Small intestine (tissue), 7 donors: ENCODE measurements around the gene LRRC55. TPM values are rescaled to one million over a fixed set of nuclear protein-coding genes. Genes with fewer than 3 reads are reported as not detected.

Source experiments
- DNase-seq, 2 donors: peaks; one replicate each; pipeline versions ENCODE4 v3.0.0 to v3.0.0-alpha.2; 2013
- FAIRE-seq: peaks from 2 replicates; lab custom pipeline; 2012; peaks lifted over from hg19 to GRCh38; lab: Jason Lieb, UNC
- H3K27ac ChIP-seq, 3 donors: one replicate each; pipeline ENCODE4 v1.5.1; 2013; ENCODE audit warnings: low read length in 2 of 3, mild to moderate bottlenecking in 2 of 3, control low read depth in 1 of 3, inconsistent platforms in 1 of 3, low read depth in 1 of 3, moderate library complexity in 1 of 3
- H3K27me3 ChIP-seq, 3 donors: one replicate each; pipeline ENCODE4 v1.6.1; 2013; ENCODE audit warnings: low read length in 3 of 3, inconsistent platforms in 1 of 3; ENCODE audit not compliant: control insufficient read depth in 3 of 3, insufficient read depth in 3 of 3
- H3K36me3 ChIP-seq, 3 donors: one replicate each; pipeline ENCODE4 v1.6.1; 2013; ENCODE audit warnings: low read length in 3 of 3, inconsistent platforms in 1 of 3, low read depth in 1 of 3, mild to moderate bottlenecking in 1 of 3, moderate library complexity in 1 of 3; ENCODE audit not compliant: control insufficient read depth in 3 of 3, insufficient read depth in 2 of 3
- H3K4me1 ChIP-seq, 3 donors: one replicate each; pipeline ENCODE4 v1.6.1; 2013; ENCODE audit warnings: low read length in 2 of 3, inconsistent platforms in 1 of 3, low read depth in 1 of 3, mild to moderate bottlenecking in 1 of 3, moderate library complexity in 1 of 3; ENCODE audit not compliant: control insufficient read depth in 3 of 3, insufficient read depth in 2 of 3
- H3K4me3 ChIP-seq, 3 donors: one replicate each; pipeline ENCODE4 v1.5.1; 2013; ENCODE audit warnings: low read length in 3 of 3, control low read depth in 1 of 3, inconsistent platforms in 1 of 3, low read depth in 1 of 3, mild to moderate bottlenecking in 1 of 3, moderate library complexity in 1 of 3
- H3K9me3 ChIP-seq, 2 donors: one replicate each; pipeline ENCODE4 v1.6.1; 2013; ENCODE audit warnings: low read depth in 1 of 2, low read length in 1 of 2; ENCODE audit not compliant: control insufficient read depth in 2 of 2, insufficient read depth in 1 of 2
- WGBS, 3 donors: extraction: QIAGEN DNeasy Blood & Tissue Kit; methylation state at CpG; one replicate each; pipeline ENCODE4 v1.1.7; 2013; 5-methylcytosine and 5-hydroxymethylcytosine counted together
- polyA plus RNA-seq, 4 donors: library from polyadenylated mRNA; stranded (reverse) in 3 of 4; unstranded in 1 of 4; fragments of 200-250 nt in 3 of 4; fragments of 120-200 nt in 1 of 4; gene quantifications; one replicate each; pipeline versions ENCODE4 v1.2.1 to v1.2.3, GENCODE V29; 2013
- donor health status: healthy with polysubstance abuse.
- donor health status: control.
- donor health status: control.
- donor health status: Bipolar disorder and iron deficiency.
- donor health status: healthy.

LRRC55 gene
- polyA plus RNA-seq, 4 donors = 0.44 to 1.6 TPM; not detected in 2

DNA sequence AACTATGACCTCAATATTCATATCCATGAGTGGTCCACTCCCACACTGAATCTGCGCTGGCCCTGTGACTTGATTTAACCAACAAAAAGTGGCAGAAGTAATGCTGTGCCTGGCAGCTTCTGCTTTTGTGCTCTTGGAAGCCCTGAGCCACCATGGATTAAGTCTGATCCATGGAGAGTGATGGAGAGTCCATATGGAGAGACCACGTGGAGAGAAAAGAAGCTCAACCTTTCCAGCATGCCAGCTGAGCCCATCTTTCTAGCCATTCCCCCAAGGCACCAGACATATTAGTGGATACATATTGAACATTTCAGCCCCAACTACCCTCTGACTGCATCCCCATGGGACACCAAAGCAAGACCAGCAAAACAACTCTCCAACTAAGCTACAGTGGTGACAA is 16.0 kb downstream of the LRRC55 start:
- FAIRE-seq (no peak), DNase-seq (no peak)
- H3K27me3 ChIP-seq = no peaks in the 10 kb centered on the region
- H3K4me1 ChIP-seq = peaks cover 0 to 2% (median 0%) of the 10 kb centered on the region in 3 donors
- H3K27ac ChIP-seq = no peak overlapping the region
- no peaks in the 10 kb centered on the region for H3K9me3 ChIP-seq
- H3K4me3 ChIP-seq = no peak overlapping the region
- 59 to 79% (median 73%) methylated on average over 2 of the region's 2 CpGs for WGBS, 3 donors
- H3K36me3 ChIP-seq = no peaks in the 10 kb centered on the region

DNA sequence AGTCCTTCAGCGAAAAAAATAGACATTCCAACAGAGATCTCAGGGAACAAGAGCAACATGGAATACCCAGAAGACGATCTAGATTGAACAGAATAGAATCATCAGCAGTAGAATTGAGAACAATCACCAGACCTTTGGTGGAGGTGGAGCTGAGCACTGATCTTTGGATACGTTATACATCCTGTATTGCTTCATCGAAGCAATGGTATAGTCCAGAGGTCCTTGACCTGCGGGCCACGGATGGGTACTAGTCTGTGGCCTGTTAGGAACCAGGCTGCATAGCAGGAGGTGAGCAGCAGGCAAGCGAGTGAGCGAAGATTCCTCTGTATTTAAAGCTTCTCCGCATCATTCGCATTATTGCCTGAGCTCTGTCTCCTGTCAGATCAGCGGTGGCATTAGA is 17.6 kb downstream of the LRRC55 start:
- no peak for FAIRE-seq

DNA sequence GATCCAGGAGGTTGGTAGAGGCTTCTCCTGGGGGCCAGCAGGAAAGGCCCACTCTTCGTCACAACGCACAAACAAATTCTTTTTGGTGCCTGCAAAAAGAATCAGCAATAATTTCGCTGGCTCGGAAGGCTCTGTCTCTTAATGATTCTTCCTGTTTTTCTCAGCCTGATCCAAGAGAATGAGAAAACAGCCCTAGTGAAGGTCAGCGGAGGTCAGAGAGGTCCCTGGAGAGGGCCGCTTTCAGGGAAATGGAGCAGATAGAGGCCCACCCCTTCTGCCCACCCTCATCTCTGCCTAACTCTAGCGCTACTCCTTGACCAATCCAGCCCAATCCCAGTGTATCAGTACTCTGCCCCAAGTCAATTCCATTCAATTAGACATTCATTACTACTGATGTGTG is 19.2 kb downstream of the LRRC55 start:
- H3K4me1 ChIP-seq = peaks cover 0 to 2% (median 0%) of the 10 kb centered on the region in 3 donors
- no peaks in the 10 kb centered on the region for H3K36me3 ChIP-seq
- DNase-seq (no peak), FAIRE-seq (no peak)
- H3K4me3 ChIP-seq = no peak overlapping the region
- 56 to 73% (median 58%) methylated on average over 7 of the region's 7 CpGs for WGBS, 3 donors
- H3K27me3 ChIP-seq = no peaks in the 10 kb centered on the region
- no peak overlapping the region for H3K27ac ChIP-seq
- H3K9me3 ChIP-seq = no peaks in the 10 kb centered on the region

More for the DNA sequence above, 17.6 kb downstream of the LRRC55 start:
- H3K9me3 ChIP-seq = no peaks in the 10 kb centered on the region
- no peak overlapping the region for H3K27ac ChIP-seq
- H3K4me3 ChIP-seq = no peak overlapping the region
- DNase-seq = no peak
- H3K4me1 ChIP-seq = peaks cover 0 to 2% (median 0%) of the 10 kb centered on the region in 3 donors
- WGBS, 3 donors = 84 to 94% (median 88%) methylated on average over 11 of the region's 11 CpGs
- no peaks in the 10 kb centered on the region for H3K36me3 ChIP-seq
- no peaks in the 10 kb centered on the region for H3K27me3 ChIP-seq

DNA sequence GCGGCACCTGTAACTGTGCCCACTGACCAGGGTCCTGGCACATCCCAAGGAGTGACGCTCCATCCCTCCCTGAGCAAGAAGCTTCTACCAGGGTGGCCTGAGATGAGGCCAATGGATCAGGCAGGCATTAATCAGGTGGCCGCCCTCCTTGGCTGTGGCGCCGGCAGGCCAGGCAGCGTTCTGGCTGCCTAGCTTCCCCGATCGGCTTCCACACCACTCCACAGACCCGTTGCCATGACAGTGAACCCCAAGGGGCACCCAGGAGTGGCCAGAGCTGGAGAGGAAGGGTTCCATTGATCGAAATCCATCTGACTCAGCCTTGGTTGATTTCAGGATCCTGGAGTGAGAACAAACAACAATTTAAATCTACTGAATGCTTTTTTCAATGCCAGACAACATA is 20.5 kb downstream of the LRRC55 start:
- H3K36me3 ChIP-seq = no peaks in the 10 kb centered on the region
- H3K9me3 ChIP-seq = no peaks in the 10 kb centered on the region
- no peak overlapping the region for H3K27ac ChIP-seq
- no peak for DNase-seq
- H3K4me1 ChIP-seq = peaks cover 0 to 2% (median 0%) of the 10 kb centered on the region in 3 donors
- no peaks in the 10 kb centered on the region for H3K27me3 ChIP-seq
- no peak for FAIRE-seq
- no peak overlapping the region for H3K4me3 ChIP-seq
- 72 to 84% (median 77%) methylated on average over 10 of the region's 10 CpGs for WGBS, 3 donors

DNA sequence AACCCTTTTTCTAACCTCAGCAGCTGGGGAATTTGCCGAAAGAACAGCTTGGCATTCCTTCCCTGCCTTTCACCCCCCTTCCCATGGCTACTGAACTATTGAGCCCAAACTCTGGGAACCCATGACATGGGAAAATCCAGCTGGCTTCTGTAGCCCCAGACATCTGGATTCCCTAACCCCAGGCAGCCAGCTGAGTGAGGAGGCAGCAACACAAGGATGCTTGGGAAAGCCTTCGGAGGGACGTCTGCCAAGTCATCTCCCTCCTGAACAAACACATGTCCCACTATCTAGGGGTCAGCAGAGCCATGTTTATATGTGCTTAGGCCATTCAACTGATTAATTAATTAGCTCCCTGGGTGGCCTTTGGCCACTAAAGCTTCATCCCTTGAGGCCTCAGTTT is 21.6 kb downstream of the LRRC55 start:
- Histone ChIP-seq H3K27me3 (no peaks in the 10 kb centered on the region), H3K4me1 (peaks cover 0 to 2% (median 0%) of the 10 kb centered on the region in 3 donors), H3K4me3 (no peak overlapping the region), H3K36me3 (no peaks in the 10 kb centered on the region), H3K27ac (no peak overlapping the region), H3K9me3 (no peaks in the 10 kb centered on the region)
- WGBS, 3 donors = 30 to 34% (median 31%) methylated on average over 3 of the region's 3 CpGs
- DNase-seq (peak; percentile 1 to 21), FAIRE-seq (no peak)

DNA sequence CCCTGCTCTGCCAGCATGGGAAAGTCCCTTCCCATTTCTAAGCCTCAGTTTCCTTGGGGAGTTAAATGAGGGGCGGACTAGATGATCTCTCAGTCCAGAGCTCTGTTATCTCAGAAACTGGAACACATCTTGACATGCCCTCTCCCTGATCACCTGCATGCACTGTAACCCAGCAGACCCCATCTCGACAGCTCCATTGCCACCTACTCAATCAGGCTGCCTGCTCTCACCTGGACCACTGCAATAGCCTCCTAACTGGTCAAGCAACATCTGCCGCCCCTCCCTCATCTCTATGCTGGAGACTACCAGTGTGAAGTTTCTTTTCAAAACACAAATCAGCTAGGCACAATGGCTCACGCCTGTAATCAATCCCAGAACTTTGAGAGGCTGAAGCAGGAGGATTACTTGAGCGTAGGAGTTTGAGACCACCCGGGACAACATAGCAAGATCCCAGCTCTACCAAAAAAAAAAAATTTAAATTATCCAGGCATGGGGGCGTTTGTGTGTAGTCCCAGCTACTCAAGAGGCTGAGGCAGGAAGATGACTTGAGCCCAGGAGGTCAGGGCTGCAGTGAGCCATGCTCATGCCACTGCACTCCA is 22.2 kb downstream of the LRRC55 start:
- no peak for FAIRE-seq
- Histone ChIP-seq H3K27me3 (no peaks in the 10 kb centered on the region), H3K4me1 (peaks cover 0 to 2% (median 0%) of the 10 kb centered on the region in 3 donors), H3K27ac (peak overlapping the region in 1 of 3 donors; percentile 21), H3K9me3 (no peaks in the 10 kb centered on the region), H3K4me3 (no peak overlapping the region), H3K36me3 (no peaks in the 10 kb centered on the region)
- 59 to 68% (median 64%) methylated on average over 7 of the region's 7 CpGs for WGBS, 3 donors
- DNase-seq = no peak

DNA sequence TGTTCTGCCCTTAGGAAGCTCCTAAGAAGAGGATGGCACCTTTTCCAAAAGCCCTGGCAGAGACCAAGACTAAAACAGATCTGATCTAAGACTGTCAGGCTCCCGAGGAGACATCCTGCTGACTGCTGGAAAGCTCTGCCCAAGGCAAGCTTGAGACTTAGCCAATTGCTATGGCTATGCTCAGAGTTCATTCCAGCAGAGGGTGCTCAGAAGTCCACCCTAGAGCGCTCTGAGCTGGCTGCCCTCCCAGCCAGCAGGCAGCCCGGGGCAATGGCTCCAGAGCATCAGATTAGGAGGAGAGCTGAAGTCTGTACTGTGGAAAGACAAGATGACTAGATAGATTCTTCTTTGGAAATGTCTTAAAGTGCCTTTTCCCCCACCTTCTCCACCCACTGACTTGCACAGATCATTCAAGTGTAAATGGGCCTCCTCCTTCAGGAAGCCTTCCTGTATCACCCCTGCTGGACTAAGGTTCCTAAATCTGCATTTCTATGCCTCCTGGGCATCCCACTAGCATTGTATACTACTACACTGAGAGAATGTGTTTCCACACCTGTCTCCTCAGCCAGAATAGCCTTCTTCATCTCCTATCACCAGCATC is 23.4 kb downstream of the LRRC55 start:
- no peak overlapping the region for H3K4me3 ChIP-seq
- DNase-seq = no peak
- 18 to 34% (median 21%) methylated on average over 3 of the region's 3 CpGs for WGBS, 3 donors
- no peak for FAIRE-seq
- peaks cover 0 to 2% (median 0%) of the 10 kb centered on the region in 3 donors for H3K4me1 ChIP-seq
- H3K27me3 ChIP-seq = no peaks in the 10 kb centered on the region
- H3K9me3 ChIP-seq = no peaks in the 10 kb centered on the region
- no peak overlapping the region for H3K27ac ChIP-seq
- H3K36me3 ChIP-seq = no peaks in the 10 kb centered on the region

DNA sequence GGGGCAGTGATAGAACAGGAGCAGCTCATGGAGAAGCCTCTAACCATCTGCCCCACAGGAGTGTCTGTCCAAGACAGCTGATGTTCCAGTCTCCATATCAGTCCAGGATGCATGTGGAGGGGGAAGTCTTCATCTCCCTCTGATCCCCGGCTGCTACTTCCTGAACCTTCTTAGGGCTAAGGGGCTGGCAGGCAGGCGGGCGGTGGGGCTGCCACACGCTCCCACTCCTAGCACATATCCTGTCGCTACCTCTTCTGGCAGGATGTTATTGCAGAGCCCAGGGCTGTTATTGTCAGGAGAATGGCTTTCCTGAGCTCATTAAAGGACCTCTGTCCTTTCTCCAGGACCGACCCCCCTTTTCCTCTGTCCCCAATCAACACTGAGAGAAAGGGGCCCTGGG is 25.4 kb downstream of the LRRC55 start:
- Histone ChIP-seq H3K27ac (no peak overlapping the region), H3K9me3 (no peaks in the 10 kb centered on the region), H3K27me3 (no peaks in the 10 kb centered on the region), H3K4me3 (no peak overlapping the region), H3K36me3 (no peaks in the 10 kb centered on the region), H3K4me1 (no peaks in the 10 kb centered on the region)
- no peak for DNase-seq
- no peak for FAIRE-seq
- 61 to 77% (median 72%) methylated on average over 6 of the region's 6 CpGs for WGBS, 3 donors
